CD4-positive, alpha-beta memory T cell (primary cell): ENCODE data around the gene ZDHHC13. TPM values are rescaled to one million over a fixed set of nuclear protein-coding genes. Genes with fewer than 3 reads are reported as not detected.

Source experiments
- CTCF ChIA-PET: fragments of 350-600 bp; sonication (Branson Sonifier 250); formaldehyde crosslinking; loops from one replicate; lab custom pipeline; 2021; ENCODE audit warnings: inconsistent platforms; ENCODE audit not compliant: partially characterized antibody; lab: Charles Lee
- POLR2A ChIA-PET: fragments of 350-600 bp; sonication (Branson Sonifier 250); formaldehyde crosslinking; loops from one replicate; lab custom pipeline; 2021; ENCODE audit not compliant: partially characterized antibody; lab: Charles Lee
- DNase-seq, 5 donors: peaks; one replicate each; pipeline versions ENCODE4 v3.0.0 to v3.0.0-alpha.2; 2020 to 2022; ENCODE audit warnings: mixed read lengths in 1 of 5
- H3K27ac ChIP-seq: one replicate; pipeline ENCODE4 v1.7.0; 2013; ENCODE audit warnings: low read depth, low read length
- H3K27me3 ChIP-seq: 2 replicates; pipeline ENCODE4 v1.7.0; 2013; ENCODE audit warnings: mild to moderate bottlenecking, low read length, moderate library complexity; ENCODE audit not compliant: insufficient read depth
- H3K36me3 ChIP-seq: 2 replicates; pipeline ENCODE4 v1.7.0; 2013; ENCODE audit warnings: mild to moderate bottlenecking, low read length, moderate library complexity; ENCODE audit not compliant: insufficient read depth
- H3K4me1 ChIP-seq: 2 replicates; pipeline ENCODE4 v1.7.0; 2013; ENCODE audit warnings: mild to moderate bottlenecking, low read length, moderate library complexity; ENCODE audit not compliant: insufficient read depth
- H3K4me3 ChIP-seq, 2 donors: one replicate each; pipeline ENCODE4 v1.7.0; 2013; ENCODE audit warnings: low read length in 2 of 2, mild to moderate bottlenecking in 1 of 2
- H3K9me3 ChIP-seq, 2 donors: one replicate each; pipeline ENCODE4 v1.7.0; 2013; ENCODE audit warnings: low read length in 2 of 2, control low read depth in 1 of 2; ENCODE audit not compliant: control insufficient read depth in 1 of 2
- H3K27ac Mint-ChIP-seq, 7 donors: one replicate each; pipeline ENCODE4 v1.8.0; 2020 to 2021; ENCODE audit warnings: mixed read lengths in 7 of 7, mild to moderate bottlenecking in 6 of 7, inconsistent platforms in 3 of 7, moderate library complexity in 3 of 7
- H3K27me3 Mint-ChIP-seq, 2 donors: one replicate each; pipeline ENCODE4 v1.8.0; 2020 to 2021; ENCODE audit warnings: mixed read lengths in 2 of 2
- H3K36me3 Mint-ChIP-seq, 2 donors: one replicate each; pipeline ENCODE4 v1.8.0; 2020 to 2021; ENCODE audit warnings: mixed read lengths in 2 of 2, inconsistent platforms in 1 of 2, mild to moderate bottlenecking in 1 of 2
- H3K4me1 Mint-ChIP-seq, 4 donors: one replicate each; pipeline ENCODE4 v1.8.0; 2020 to 2021; ENCODE audit warnings: mixed read lengths in 4 of 4, mild to moderate bottlenecking in 1 of 4
- H3K4me3 Mint-ChIP-seq, 8 donors: one replicate each; pipeline ENCODE4 v1.8.0; 2020 to 2021; ENCODE audit warnings: mixed read lengths in 8 of 8, mild to moderate bottlenecking in 7 of 8, moderate library complexity in 6 of 8, inconsistent platforms in 3 of 8
- H3K9me3 Mint-ChIP-seq, 8 donors: one replicate each; pipeline ENCODE4 v1.8.0; 2020 to 2021; ENCODE audit warnings: mixed read lengths in 8 of 8, mild to moderate bottlenecking in 5 of 8, inconsistent platforms in 3 of 8, moderate library complexity in 1 of 8
- intact Hi-C: fragments of 100-400 bp; cut with micrococcal nuclease; formaldehyde crosslinking; loops from one replicate; pipeline ENCODE4 v1.15.1; 2023
- polyA plus RNA-seq, 2 donors: library from polyadenylated mRNA; unstranded; fragments of 300-500 nt; fragmentation: Illumina TruSeq; gene quantifications; one replicate each; pipeline ENCODE4 v1.2.3, GENCODE V29; 2021
- total RNA-seq, 2 experiments: library from RNA; stranded (reverse); gene quantifications; one replicate each; pipeline ENCODE4 v1.2.3, GENCODE V29; 2021

The ZDHHC13 gene
- total and polyA plus RNA-seq, 4 experiments from 2014 or later, result 9.4 to 16.1 (median 15.4) TPM

- H3K27me3 ChIP-seq, result no peaks in the 10 kb centered on the region
- POLR2A ChIA-PET, result no interaction called here
- no peak overlapping the region for H3K27ac Mint-ChIP-seq
These were observed 40.0 kb upstream of the ZDHHC13 start for GRCh38 chr11:19076744-19077589.

GRCh38 chr11:19077965-19078364 is 39.0 kb upstream of the ZDHHC13 start:
- POLR2A ChIA-PET, result no interaction called here
- H3K4me1 ChIP-seq, result no peaks in the 10 kb centered on the region
- H3K27ac Mint-ChIP-seq, result no peak overlapping the region
- H3K4me1 Mint-ChIP-seq, result no peaks in the 10 kb centered on the region
- H3K27me3 Mint-ChIP-seq, result peaks cover 5 to 8% of the 10 kb centered on the region in 2 donors
- intact Hi-C loops, result loop anchor here (1.0 to 10.0 kb wide), 2 partner anchors 39 to 827 kb away; partner anchors contain the start of gene ZDHHC13
- no peaks in the 10 kb centered on the region for H3K36me3 ChIP-seq
- CTCF ChIA-PET, result interaction anchor here (0.8 to 5.1 kb wide), 13 partner anchors 10 to 476 kb away, joined by 3 to 41 read pairs (median 5); partner anchors contain the start of gene MRGPRX2
- no peak for DNase-seq
- no peaks in the 10 kb centered on the region for H3K9me3 Mint-ChIP-seq
- H3K27me3 ChIP-seq, result no peaks in the 10 kb centered on the region
- H3K36me3 Mint-ChIP-seq, result no peaks in the 10 kb centered on the region
- H3K4me3 Mint-ChIP-seq, result no peak overlapping the region
- no peak overlapping the region for H3K4me3 ChIP-seq
- no peak overlapping the region for H3K27ac ChIP-seq
- no peaks in the 10 kb centered on the region for H3K9me3 ChIP-seq

More at GRCh38 chr11:19076744-19077589, 40.0 kb upstream of the ZDHHC13 start:
- Histone ChIP-seq H3K27ac (no peak overlapping the region), H3K9me3 (no peaks in the 10 kb centered on the region), H3K36me3 (no peaks in the 10 kb centered on the region), H3K4me3 (no peak overlapping the region), H3K4me1 (no peaks in the 10 kb centered on the region)
- no peaks in the 10 kb centered on the region for H3K9me3 Mint-ChIP-seq
- peaks cover 5 to 8% of the 10 kb centered on the region in 2 donors for H3K27me3 Mint-ChIP-seq
- H3K4me3 Mint-ChIP-seq, result no peak overlapping the region
- intact Hi-C loops, result loop anchor here (1.0 to 10.0 kb wide), 2 partner anchors 40 to 828 kb away; partner anchors contain the start of gene ZDHHC13
- H3K36me3 Mint-ChIP-seq, result no peaks in the 10 kb centered on the region
- CTCF ChIA-PET, result interaction anchor here (0.6 to 5.1 kb wide), 22 partner anchors 9 to 486 kb away, joined by 3 to 41 read pairs (median 4); partner anchors contain the start of gene MRGPRX2
- DNase-seq, result peak; percentile 34 to 54 (median 40)
- H3K4me1 Mint-ChIP-seq, result peaks cover 0 to under 1% (median 0%) of the 10 kb centered on the region in 4 donors

- H3K27ac Mint-ChIP-seq, result no peak overlapping the region
- ChIA-PET CTCF (interaction anchor here (2.1 to 5.1 kb wide), 2 partner anchors 9 to 20 kb away, joined by 12 to 41 read pairs; partner anchors contain the start of gene MRGPRX2), POLR2A (interaction anchor here (0.9 kb wide), 1 partner anchor 37 kb away, joined by 3 read pairs; no protein-coding TSS in a partner anchor)
- Histone ChIP-seq H3K9me3 (no peaks in the 10 kb centered on the region), H3K36me3 (no peaks in the 10 kb centered on the region), H3K4me3 (no peak overlapping the region), H3K27ac (no peak overlapping the region), H3K27me3 (no peaks in the 10 kb centered on the region), H3K4me1 (no peaks in the 10 kb centered on the region)
- no peaks in the 10 kb centered on the region for H3K36me3 Mint-ChIP-seq
- no peaks in the 10 kb centered on the region for H3K4me1 Mint-ChIP-seq
- DNase-seq, result no peak
- no peaks in the 10 kb centered on the region for H3K9me3 Mint-ChIP-seq
- peaks cover 5 to 8% of the 10 kb centered on the region in 2 donors for H3K27me3 Mint-ChIP-seq
- H3K4me3 Mint-ChIP-seq, result no peak overlapping the region
- intact Hi-C loops, result loop anchor here (10.0 kb wide), 1 partner anchor 825 kb away; no protein-coding TSS in a partner anchor
These were observed 37.1 kb upstream of the ZDHHC13 start for GRCh38 chr11:19079643-19080440.

- Mint-ChIP-seq H3K36me3 (no peaks in the 10 kb centered on the region), H3K4me3 (no peak overlapping the region), H3K4me1 (no peaks in the 10 kb centered on the region), H3K27ac (no peak overlapping the region), H3K27me3 (peaks cover 5 to 8% of the 10 kb centered on the region in 2 donors), H3K9me3 (no peaks in the 10 kb centered on the region)
- H3K36me3 ChIP-seq, result no peaks in the 10 kb centered on the region
- no peak overlapping the region for H3K4me3 ChIP-seq
- intact Hi-C loops, result no loop called here
- no peaks in the 10 kb centered on the region for H3K4me1 ChIP-seq
- no peak overlapping the region for H3K27ac ChIP-seq
- ChIA-PET POLR2A (no interaction called here), CTCF (interaction anchor here (0.9 to 2.1 kb wide), 4 partner anchors 9 to 179 kb away, joined by 3 to 12 read pairs (median 3); no protein-coding TSS in a partner anchor)
- no peaks in the 10 kb centered on the region for H3K27me3 ChIP-seq
- H3K9me3 ChIP-seq, result no peaks in the 10 kb centered on the region
- no peak for DNase-seq
These were observed 36.4 kb upstream of the ZDHHC13 start for GRCh38 chr11:19080579-19080993.

- intact Hi-C loops, result no loop called here
- H3K27me3 ChIP-seq, result no peaks in the 10 kb centered on the region
- Mint-ChIP-seq H3K27ac (no peak overlapping the region), H3K4me1 (no peaks in the 10 kb centered on the region), H3K36me3 (no peaks in the 10 kb centered on the region), H3K27me3 (peaks cover 8 to 11% of the 10 kb centered on the region in 2 donors), H3K9me3 (peaks cover 0 to 2% (median 0%) of the 10 kb centered on the region in 8 donors), H3K4me3 (no peak overlapping the region)
- POLR2A ChIA-PET, result no interaction called here
- no peak overlapping the region for H3K27ac ChIP-seq
- H3K36me3 ChIP-seq, result no peaks in the 10 kb centered on the region
- CTCF ChIA-PET, result interaction anchor here (0.8 to 1.3 kb wide), 4 partner anchors 9 to 30 kb away, joined by 3 to 4 read pairs (median 4); no protein-coding TSS in a partner anchor
- no peaks in the 10 kb centered on the region for H3K9me3 ChIP-seq
- no peak overlapping the region for H3K4me3 ChIP-seq
- no peaks in the 10 kb centered on the region for H3K4me1 ChIP-seq
- DNase-seq, result no peak
These were observed 33.8 kb upstream of the ZDHHC13 start for GRCh38 chr11:19083166-19083565.

- Histone ChIP-seq H3K27ac (no peak overlapping the region), H3K9me3 (no peaks in the 10 kb centered on the region), H3K36me3 (no peaks in the 10 kb centered on the region), H3K4me3 (no peak overlapping the region), H3K4me1 (no peaks in the 10 kb centered on the region), H3K27me3 (no peaks in the 10 kb centered on the region)
- intact Hi-C loops, result no loop called here
- no peak for DNase-seq
- no peaks in the 10 kb centered on the region for H3K4me1 Mint-ChIP-seq
- ChIA-PET POLR2A (no interaction called here), CTCF (interaction anchor here (1.7 kb wide), 1 partner anchor 10 kb away, joined by 7 read pairs; no protein-coding TSS in a partner anchor)
- no peak overlapping the region for H3K4me3 Mint-ChIP-seq
- no peaks in the 10 kb centered on the region for H3K36me3 Mint-ChIP-seq
- H3K27me3 Mint-ChIP-seq, result peaks cover 10 to 13% of the 10 kb centered on the region in 2 donors
- peaks cover 0 to 2% (median 0%) of the 10 kb centered on the region in 8 donors for H3K9me3 Mint-ChIP-seq
- H3K27ac Mint-ChIP-seq, result no peak overlapping the region
These were observed 32.2 kb upstream of the ZDHHC13 start for GRCh38 chr11:19084661-19085315.
